DND-41 (cell line): Measurements from ENCODE around the gene PDE6C.

Experiments
- CTCF ChIP-seq: IDR thresholded peaks from 2 replicates; pipeline ENCODE4 v1.5.1; 2012; ENCODE audit warnings: borderline replicate concordance, low read length, moderate library complexity, mild to moderate bottlenecking; ENCODE audit not compliant: poor library complexity, severe bottlenecking; ENCODE audit errors: extremely low read depth
- EZH2 ChIP-seq: IDR thresholded peaks from 3 replicates; pipeline ENCODE4 v1.6.1; 2012; ENCODE audit warnings: borderline replicate concordance, low read depth, mild to moderate bottlenecking, moderate library complexity, low read length, inconsistent platforms; ENCODE audit not compliant: severe bottlenecking

GRCh38 chr10:93593254-93593653, 19.1 kb upstream of the PDE6C start:
- TF ChIP-seq CTCF (no peak), EZH2 (no peak)
